Measurements from ENCODE around the gene TUT4.
A peak's percentile ranks its signal among the peaks of the same experiment; 100 is the strongest.

The TUT4 gene

GRCh38 chr1:52472384-52472783, 80.5 kb downstream of the TUT4 start:
- no peak for DNase-seq (ENCODE audit: low read depth)

DNA sequence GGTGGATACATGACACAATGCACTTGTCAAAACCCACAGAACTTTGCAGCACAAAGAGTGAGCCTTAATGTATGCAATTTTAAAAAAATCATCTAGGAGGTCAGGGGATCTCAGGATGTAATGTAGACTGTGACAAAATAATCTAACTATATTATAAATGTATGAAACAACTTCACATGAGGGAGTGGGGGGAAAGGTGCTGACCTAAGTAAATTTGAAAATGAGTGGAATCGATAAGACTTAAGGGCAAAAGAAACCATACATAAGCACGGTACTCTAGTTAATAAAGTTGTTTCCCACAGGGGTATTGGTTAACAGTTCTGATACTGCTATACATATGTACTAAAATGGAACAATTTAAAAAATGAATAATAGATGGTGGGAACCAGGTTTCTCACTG, 83.8 kb downstream of the TUT4 start:
- DNase-seq (ENCODE audit: low read depth) = no peak

DNA sequence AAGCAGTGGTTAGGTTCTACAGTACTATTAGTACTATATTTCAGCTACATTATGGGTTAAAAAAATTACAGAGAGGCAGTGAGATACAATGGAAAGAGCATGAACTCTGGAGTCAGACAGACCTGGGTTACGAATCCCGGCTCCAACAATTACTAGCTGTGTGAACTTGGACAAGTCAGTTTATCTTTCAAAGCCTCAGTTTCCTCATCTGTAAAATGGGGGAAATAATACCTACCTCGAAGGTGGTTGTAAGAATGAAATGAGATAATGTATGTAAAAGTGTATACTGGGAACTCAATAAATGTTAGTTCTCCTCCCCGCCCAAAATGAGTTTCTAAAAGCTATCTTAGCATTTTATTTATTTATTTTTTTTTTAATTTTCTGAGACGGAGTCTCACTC, 89.0 kb downstream of the TUT4 start:
- DNase-seq (ENCODE audit: low read depth) = no peak

- no peak for DNase-seq (ENCODE audit: low read depth)
Measured at GRCh38 chr1:52461821-52462220, 91.1 kb downstream of the TUT4 start.

GRCh38 chr1:52460694-52461093, 92.2 kb downstream of the TUT4 start:
- peak; percentile 2 for DNase-seq (ENCODE audit: low read depth)

GRCh38 chr1:52455686-52456085, 97.2 kb downstream of the TUT4 start:
- DNase-seq (ENCODE audit: low read depth) = no peak

DNA sequence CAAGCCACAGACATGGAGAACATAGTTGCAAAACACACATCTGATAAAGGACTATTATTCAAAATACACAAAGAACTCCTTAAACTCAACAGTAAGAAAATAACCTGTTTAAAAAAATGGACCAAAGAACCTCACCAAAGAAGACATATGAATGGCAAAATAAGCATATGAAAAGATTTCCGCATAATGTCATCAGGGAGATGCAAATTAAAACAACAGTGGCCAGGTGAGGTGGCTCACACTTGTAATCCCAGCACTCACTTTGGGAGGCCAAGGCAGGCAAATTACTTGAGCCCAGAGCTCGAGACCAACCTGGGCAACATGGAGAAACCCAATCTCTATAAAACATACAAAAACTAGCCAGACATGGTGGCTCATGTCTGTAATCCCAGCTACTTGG, 98.1 kb downstream of the TUT4 start:
- no peak for DNase-seq (ENCODE audit: low read depth)

DNA sequence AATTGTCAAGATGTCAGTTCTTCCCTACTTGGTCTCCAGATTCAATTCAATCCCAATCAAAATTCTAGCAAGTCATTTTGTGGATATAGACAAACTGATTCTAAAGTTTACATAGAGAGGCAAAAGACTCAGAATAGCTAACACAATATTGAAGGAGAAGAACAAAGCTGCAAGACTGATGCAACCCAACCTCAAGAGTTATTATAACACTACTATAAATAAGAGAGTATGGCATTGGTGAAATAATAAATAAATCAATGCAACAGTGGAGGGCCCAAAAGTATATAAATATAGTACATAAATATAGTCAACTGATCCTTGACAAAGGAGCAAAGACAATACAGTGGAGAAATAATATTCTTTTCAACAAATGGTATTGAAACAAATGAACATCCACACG, 98.8 kb downstream of the TUT4 start:
- DNase-seq (ENCODE audit: low read depth) = no peak

GRCh38 chr1:52444463-52444862, 108.4 kb downstream of the TUT4 start:
- no peak for DNase-seq (ENCODE audit: low read depth)

DNA sequence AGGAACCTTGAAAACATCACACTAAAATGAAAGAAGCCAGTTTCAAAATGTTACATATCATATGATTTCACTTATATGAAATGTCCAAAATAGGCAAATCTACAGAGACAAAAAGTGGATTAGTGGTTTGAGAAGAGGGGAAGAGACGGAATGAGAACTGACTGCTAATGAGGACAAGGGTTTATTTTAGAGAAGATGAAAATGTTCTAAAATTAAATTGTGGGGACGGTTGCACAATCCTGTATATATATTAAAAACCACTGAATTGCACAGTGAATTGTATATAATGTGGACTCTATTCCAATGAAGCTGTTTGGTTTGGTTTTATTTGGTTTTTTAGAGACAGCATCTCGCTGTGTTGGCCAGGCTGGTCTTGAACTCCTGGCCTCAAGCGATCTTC, 112.9 kb downstream of the TUT4 start:
- no peak for DNase-seq (ENCODE audit: low read depth)

DNA sequence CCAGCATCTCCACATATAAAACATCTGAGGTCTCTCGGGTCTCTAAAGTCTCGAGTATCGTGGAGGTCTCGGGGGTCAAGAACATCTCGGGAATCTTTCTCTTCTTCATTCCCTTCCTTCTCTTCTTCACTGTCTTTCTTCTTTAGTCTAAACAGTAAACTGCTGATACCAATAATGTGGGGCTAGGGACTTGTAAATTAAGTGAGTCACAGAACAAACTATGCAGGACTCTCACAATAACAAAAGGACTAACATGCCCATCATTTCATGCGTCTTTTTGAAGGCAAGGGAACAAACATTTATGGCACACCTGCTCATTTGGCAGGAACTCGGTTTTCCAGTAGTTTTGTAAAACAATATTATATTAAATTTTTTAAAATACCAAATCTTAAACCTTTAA, 116.1 kb downstream of the TUT4 start:
- DNase-seq (ENCODE audit: low read depth) = no peak

DNA sequence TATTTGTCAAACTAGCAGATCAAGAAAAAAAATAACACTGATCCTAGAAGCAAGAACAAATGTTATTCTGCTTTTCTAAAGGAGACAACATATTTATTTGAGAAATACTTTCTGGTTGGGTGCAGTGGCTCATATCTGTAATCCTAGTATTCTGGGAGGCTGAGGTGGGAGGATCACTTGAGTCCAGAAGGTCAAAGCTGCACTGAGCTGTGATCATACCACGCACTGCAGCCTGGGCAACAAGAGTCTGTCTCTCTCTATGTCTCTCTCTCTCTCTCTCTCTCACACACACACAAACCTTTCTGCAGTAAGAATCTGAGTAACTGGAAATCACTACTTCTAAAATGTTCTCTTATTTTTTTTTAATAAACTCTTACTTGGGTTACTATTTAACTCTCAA, 117.2 kb downstream of the TUT4 start:
- no peak for DNase-seq (ENCODE audit: low read depth)

DNA sequence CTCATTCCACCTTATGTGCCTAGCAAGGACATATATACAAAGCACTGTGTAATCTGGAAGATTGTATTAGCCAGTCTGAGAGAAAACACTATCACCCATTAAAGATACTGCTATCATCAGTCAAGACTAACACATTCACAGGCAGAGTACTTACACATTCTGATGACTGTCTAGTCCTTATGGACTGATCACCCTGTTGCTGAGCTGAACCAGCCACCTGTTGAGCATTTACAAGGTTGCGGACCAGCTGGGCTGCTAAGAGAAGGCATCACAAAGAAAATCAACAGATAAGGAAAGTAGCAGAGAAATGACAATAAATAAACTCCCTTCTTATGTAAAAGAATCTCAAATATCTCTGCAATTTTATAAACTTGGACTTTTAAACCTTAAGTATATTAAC, 117.7 kb downstream of the TUT4 start:
- no peak for DNase-seq (ENCODE audit: low read depth)

- no peak for DNase-seq (ENCODE audit: low read depth)
Measured at GRCh38 chr1:52432807-52433206, 120.1 kb downstream of the TUT4 start.

DNA sequence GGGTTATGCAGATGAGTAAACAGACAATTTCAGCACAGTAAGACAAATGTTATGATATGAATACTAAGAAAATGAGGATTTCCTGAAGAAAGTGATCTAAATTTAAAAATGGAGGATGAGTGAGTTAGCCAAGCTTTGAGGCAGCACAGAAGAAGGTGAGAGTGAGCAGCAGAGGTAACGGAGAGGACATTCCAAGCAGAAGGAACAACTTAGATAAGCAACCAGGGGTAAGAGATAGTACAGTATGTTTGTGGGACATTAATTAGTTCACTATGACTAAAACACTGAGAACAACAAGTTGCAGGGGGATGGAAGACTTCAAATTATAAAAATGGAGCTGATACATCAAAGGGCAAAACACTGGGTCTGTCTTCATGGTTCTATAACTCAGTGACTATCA, 125.7 kb downstream of the TUT4 start:
- DNase-seq (ENCODE audit: low read depth) = no peak

DNA sequence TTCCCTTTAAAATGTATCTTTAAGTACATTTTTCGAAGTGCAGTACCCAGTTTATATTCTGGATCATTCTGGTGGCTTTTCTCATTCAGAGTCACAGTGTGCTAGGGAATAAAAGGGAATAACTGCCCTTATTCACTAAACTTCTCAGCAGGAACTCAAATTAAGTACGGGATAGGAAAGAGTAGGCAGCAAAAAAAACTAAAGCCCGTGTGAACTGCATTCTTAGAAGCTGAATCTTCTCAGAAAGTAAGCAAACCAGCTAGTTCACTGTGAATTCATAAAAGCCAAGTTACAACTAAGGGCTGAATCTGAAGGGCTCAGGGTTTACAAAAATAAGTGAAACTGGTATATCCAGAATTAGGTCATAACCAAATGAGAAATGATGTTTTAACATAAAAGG, 126.5 kb downstream of the TUT4 start:
- DNase-seq (ENCODE audit: low read depth) = peak; percentile 51

DNA sequence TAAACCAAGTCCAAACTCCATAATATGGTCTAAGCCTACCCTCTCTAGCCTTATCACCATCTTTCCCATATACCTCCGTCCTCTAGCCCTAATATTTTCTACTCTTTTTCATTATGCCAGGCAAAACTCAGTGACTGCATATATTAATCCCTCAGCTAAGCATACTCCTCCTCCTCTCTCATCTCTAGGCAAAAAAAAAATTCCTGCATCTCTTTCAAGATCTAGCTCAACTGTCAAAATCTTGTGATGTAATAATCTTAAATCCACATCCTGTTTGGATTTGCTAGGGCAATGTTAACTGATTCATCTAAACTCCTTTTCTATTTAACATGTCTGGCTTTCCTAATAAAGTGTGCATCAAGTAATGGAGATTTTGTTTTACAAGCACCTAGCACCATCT, 128.1 kb downstream of the TUT4 start:
- no peak for DNase-seq (ENCODE audit: low read depth)

- DNase-seq (ENCODE audit: low read depth) = no peak
Measured at GRCh38 chr1:52424231-52424636, 128.7 kb downstream of the TUT4 start.

DNA sequence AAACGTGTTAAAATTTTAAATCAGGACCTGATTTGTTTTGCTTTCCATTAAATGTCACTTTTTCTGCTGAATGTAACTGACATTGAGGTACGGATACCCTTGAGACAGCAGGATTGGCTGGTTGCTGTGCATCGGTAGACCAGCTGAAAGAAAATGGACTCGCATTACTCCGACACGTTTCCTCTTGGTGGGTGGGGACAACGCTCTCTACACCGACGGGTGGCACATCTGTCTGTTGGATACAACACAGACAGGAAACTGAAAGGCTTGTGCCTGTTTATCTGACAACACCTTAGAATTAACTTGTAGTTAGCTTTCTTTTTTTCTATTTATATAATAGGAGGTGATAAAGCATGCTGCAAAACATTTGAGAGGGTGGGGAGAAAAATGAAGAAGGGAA, 129.1 kb downstream of the TUT4 start:
- DNase-seq (ENCODE audit: low read depth) = no peak

DNA sequence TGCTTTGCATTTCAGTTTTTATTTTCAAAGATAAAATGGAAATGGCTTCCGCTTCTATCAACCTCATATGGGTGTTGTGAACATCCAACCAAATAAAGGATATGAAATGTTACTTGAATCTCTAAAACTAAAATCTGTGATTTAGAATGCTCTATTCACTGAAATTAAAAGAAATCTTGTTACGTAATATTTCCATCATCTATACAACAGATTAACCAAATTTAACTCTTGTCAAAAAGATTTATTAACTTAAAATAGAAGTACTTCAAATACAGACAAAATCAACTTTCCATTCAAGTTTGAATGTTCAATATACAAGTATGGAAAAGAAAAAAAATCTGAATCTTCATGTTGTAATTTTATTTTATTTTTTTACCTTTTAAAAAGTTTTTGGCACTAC, 129.8 kb downstream of the TUT4 start:
- DNase-seq (ENCODE audit: low read depth) = no peak

- DNase-seq (ENCODE audit: low read depth) = no peak
Measured at GRCh38 chr1:52420713-52421112, 132.2 kb downstream of the TUT4 start.

GRCh38 chr1:52416811-52417210, 136.1 kb downstream of the TUT4 start:
- no peak for DNase-seq (ENCODE audit: low read depth)

DNA sequence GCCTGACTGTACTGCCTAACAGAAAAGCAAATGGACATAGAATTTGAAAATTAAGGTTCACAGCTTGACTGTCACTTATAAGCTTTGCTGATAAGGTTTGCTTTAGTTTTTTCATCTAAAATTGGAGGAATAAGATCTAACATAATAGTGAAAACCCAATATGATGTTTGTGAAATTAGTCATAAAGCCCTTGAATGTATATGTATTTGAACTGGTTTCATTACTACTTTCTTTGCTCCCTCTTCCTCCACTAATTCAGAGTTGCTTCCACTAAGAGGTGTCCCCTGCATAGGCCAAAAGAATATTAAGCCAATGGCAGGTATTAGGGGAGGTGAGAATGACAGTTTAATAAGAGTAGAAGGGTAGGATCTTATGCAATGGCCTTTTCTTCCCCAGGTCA, 137.9 kb downstream of the TUT4 start:
- no peak for DNase-seq (ENCODE audit: low read depth)

- DNase-seq (ENCODE audit: low read depth) = no peak
Measured at GRCh38 chr1:52413410-52413989, 139.4 kb downstream of the TUT4 start.

GRCh38 chr1:52404975-52405338, 147.9 kb downstream of the TUT4 start:
- no peak for DNase-seq (ENCODE audit: low read depth)
